ENCODE measurements around the gene CENPM.

Gene CENPM

DNA sequence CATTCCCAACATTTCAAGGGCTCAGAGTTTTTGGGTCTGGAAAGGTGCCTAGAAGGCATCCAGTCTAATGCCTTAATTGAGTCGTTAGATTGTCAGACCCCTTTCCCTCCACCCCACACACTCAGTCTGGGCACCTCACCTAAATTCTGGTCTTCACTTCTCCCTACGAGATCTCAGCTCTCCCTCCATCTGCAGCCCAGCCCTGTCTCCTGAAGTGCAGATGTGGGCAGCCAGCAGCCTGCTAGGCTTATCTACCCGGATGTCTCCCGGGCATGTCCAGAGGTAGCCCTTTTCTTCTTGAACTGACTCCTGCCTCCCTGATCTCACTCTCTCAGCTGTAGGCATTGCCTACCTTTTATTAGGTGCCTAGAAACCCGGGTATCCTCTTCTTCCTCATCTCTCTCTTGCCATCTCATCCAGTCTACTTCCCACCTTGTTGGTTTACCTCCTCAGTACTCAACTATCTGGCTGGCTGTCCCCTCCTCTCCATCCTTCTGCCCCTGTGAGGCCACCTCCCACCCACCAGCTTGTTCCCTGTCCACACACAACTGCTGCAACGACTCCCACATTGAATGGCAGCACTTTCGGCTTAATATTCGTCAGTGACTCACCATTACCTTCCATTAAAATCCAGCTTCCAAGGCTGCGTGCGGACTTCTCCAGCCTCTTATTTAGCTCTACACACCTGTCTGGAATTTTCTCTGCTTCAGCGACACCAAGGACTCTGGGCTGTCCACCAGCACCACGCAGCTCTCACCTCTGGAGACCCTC lies 28.5 kb upstream of the CENPM start:
- WGBS, result 85% methylated on average over 12 of the region's 12 CpGs
- Histone ChIP-seq H3K18ac (ENCODE audit: low read depth in 1 of 2, low read length in 2 of 2) (no peak overlapping the region), H2AFZ (ENCODE audit: low read depth, low read length) (no peak overlapping the region), H3K4ac (ENCODE audit: low read depth in 1 of 2, low read length in 2 of 2) (no peak overlapping the region), H3K23ac (ENCODE audit: low read length in 2 of 2) (no peak overlapping the region), H3K4me2 (ENCODE audit: low read length, poor library complexity, severe bottlenecking) (no peak overlapping the region), H2BK120ac (ENCODE audit: low read depth, low read length) (no peak overlapping the region), H3K27me3 (ENCODE audit: control insufficient read depth in 1 of 2, insufficient read depth in 1 of 2, low read length in 2 of 2) (peaks cover 65 to 79% of the 10 kb centered on the region in 2 experiments), H3K9me3 (ENCODE audit: control insufficient read depth, low read length) (no peaks in the 10 kb centered on the region), H3K36me3 (ENCODE audit: control insufficient read depth in 1 of 2, insufficient read depth in 2 of 2, low read depth in 1 of 2, low read length in 2 of 2) (no peaks in the 10 kb centered on the region), H2BK5ac (ENCODE audit: low read depth, low read length, poor library complexity, severe bottlenecking) (no peak overlapping the region), H2AK5ac (ENCODE audit: low read length, severe bottlenecking) (no peak overlapping the region), H3K4me1 (ENCODE audit: control insufficient read depth, insufficient read depth, low read depth, low read length) (peaks cover 9% of the 10 kb centered on the region), H4K91ac (ENCODE audit: low read length) (no peak overlapping the region), H3K79me1 (replicated peaks; ENCODE audit: low read length, poor library complexity, severe bottlenecking) (no peaks in the 10 kb centered on the region), H3K27ac (ENCODE audit: low read length, poor library complexity, severe bottlenecking) (no peak overlapping the region), H2BK15ac (ENCODE audit: low read depth, poor library complexity, severe bottlenecking) (no peak overlapping the region), H2BK12ac (ENCODE audit: low read length in 2 of 2) (no peak overlapping the region), H3K4me3 (ENCODE audit: insufficient read depth in 1 of 2, low read depth in 1 of 2, low read length in 2 of 2) (no peak overlapping the region), H3K14ac (ENCODE audit: low read length in 2 of 2) (no peak overlapping the region), H4K8ac (ENCODE audit: low read length) (no peak overlapping the region), H3K9ac (ENCODE audit: low read length) (no peak overlapping the region)
- DNase-seq, result no peak

DNA sequence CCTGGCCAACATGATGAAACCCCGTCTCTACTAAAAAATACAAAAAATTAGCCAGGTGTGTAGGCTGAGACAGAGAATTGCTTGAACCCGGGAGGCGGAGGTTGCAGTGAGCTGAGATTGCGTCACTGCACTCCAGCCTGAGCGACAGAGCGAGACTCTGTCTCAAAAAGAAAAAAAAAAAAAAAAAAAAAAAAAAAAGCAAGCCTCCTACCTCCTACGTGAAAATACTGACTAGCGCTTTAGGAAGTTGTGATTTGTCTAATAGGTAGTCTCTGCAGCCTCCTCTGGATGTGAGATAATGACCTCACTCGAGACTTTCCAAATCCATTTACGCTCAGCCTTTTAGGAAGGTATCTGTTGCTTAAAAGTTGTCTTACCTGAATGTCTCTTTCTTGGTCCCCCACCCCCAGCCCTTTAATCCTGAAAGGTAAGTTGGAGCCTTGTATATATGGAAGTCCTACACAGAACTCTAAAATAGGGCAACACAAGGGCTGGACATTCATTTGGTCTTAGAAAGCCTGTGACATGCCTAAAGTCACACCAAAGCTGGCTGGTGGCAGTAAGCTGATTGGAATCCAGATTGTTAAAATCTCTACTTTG lies 27.8 kb upstream of the CENPM start:
- Histone ChIP-seq H2AFZ (ENCODE audit: low read depth, low read length) (no peak overlapping the region), H2BK5ac (ENCODE audit: low read depth, low read length, poor library complexity, severe bottlenecking) (no peak overlapping the region), H2AK5ac (ENCODE audit: low read length, severe bottlenecking) (no peak overlapping the region), H2BK15ac (ENCODE audit: low read depth, poor library complexity, severe bottlenecking) (no peak overlapping the region), H3K9ac (ENCODE audit: low read length) (no peak overlapping the region), H3K14ac (ENCODE audit: low read length in 2 of 2) (no peak overlapping the region), H4K91ac (ENCODE audit: low read length) (no peak overlapping the region), H4K8ac (ENCODE audit: low read length) (no peak overlapping the region), H3K27ac (ENCODE audit: low read length, poor library complexity, severe bottlenecking) (no peak overlapping the region), H3K79me1 (replicated peaks; ENCODE audit: low read length, poor library complexity, severe bottlenecking) (no peaks in the 10 kb centered on the region), H2BK12ac (ENCODE audit: low read length in 2 of 2) (no peak overlapping the region), H3K36me3 (ENCODE audit: control insufficient read depth in 1 of 2, insufficient read depth in 2 of 2, low read depth in 1 of 2, low read length in 2 of 2) (no peaks in the 10 kb centered on the region), H3K4me2 (ENCODE audit: low read length, poor library complexity, severe bottlenecking) (no peak overlapping the region), H3K4ac (ENCODE audit: low read depth in 1 of 2, low read length in 2 of 2) (no peak overlapping the region), H3K4me3 (ENCODE audit: insufficient read depth in 1 of 2, low read depth in 1 of 2, low read length in 2 of 2) (no peak overlapping the region), H3K23ac (ENCODE audit: low read length in 2 of 2) (no peak overlapping the region), H3K4me1 (ENCODE audit: control insufficient read depth, insufficient read depth, low read depth, low read length) (peaks cover 9% of the 10 kb centered on the region), H3K27me3 (ENCODE audit: control insufficient read depth in 1 of 2, insufficient read depth in 1 of 2, low read length in 2 of 2) (peaks cover 66 to 84% of the 10 kb centered on the region in 2 experiments), H3K9me3 (ENCODE audit: control insufficient read depth, low read length) (no peaks in the 10 kb centered on the region), H3K18ac (ENCODE audit: low read depth in 1 of 2, low read length in 2 of 2) (no peak overlapping the region), H2BK120ac (ENCODE audit: low read depth, low read length) (no peak overlapping the region)
- WGBS, result 80% methylated on average over 6 of the region's 10 CpGs
- no peak for DNase-seq

DNA sequence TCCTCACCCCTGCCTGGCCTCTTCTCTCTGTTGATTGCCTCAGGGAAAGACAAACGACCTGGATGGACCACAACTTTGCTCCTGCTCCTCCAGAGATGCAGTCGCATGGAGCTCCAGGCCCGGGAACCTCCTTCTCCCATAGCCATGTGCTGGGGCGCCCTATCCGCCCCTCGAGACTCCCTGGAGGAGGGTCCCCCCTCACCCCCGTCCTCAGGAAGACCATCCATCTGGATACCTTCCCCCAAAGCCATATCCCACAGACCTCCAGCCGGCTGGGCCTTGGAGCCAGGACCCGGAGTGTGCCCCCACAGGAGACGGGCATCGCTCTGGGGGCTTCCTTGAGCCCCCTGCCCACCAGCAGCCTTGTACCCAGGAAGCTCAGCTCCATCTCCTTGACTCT lies 24.5 kb upstream of the CENPM start:
- Histone ChIP-seq H3K4me3 (ENCODE audit: insufficient read depth in 1 of 2, low read depth in 1 of 2, low read length in 2 of 2) (no peak overlapping the region), H2BK5ac (ENCODE audit: low read depth, low read length, poor library complexity, severe bottlenecking) (no peak overlapping the region), H3K4me2 (ENCODE audit: low read length, poor library complexity, severe bottlenecking) (no peak overlapping the region), H3K79me1 (replicated peaks; ENCODE audit: low read length, poor library complexity, severe bottlenecking) (no peaks in the 10 kb centered on the region), H3K23ac (ENCODE audit: low read length in 2 of 2) (no peak overlapping the region), H3K36me3 (ENCODE audit: control insufficient read depth in 1 of 2, insufficient read depth in 2 of 2, low read depth in 1 of 2, low read length in 2 of 2) (no peaks in the 10 kb centered on the region), H2BK12ac (ENCODE audit: low read length in 2 of 2) (no peak overlapping the region), H4K8ac (ENCODE audit: low read length) (no peak overlapping the region), H3K27ac (ENCODE audit: low read length, poor library complexity, severe bottlenecking) (no peak overlapping the region), H3K27me3 (ENCODE audit: control insufficient read depth in 1 of 2, insufficient read depth in 1 of 2, low read length in 2 of 2) (peaks cover 45 to 68% of the 10 kb centered on the region in 2 experiments), H2BK15ac (ENCODE audit: low read depth, poor library complexity, severe bottlenecking) (no peak overlapping the region), H3K18ac (ENCODE audit: low read depth in 1 of 2, low read length in 2 of 2) (no peak overlapping the region), H2AFZ (ENCODE audit: low read depth, low read length) (no peak overlapping the region), H3K9ac (ENCODE audit: low read length) (no peak overlapping the region), H3K4me1 (ENCODE audit: control insufficient read depth, insufficient read depth, low read depth, low read length) (peaks cover 4% of the 10 kb centered on the region), H3K14ac (ENCODE audit: low read length in 2 of 2) (no peak overlapping the region), H2AK5ac (ENCODE audit: low read length, severe bottlenecking) (no peak overlapping the region), H3K9me3 (ENCODE audit: control insufficient read depth, low read length) (no peaks in the 10 kb centered on the region), H4K91ac (ENCODE audit: low read length) (no peak overlapping the region), H2BK120ac (ENCODE audit: low read depth, low read length) (no peak overlapping the region), H3K4ac (ENCODE audit: low read depth in 1 of 2, low read length in 2 of 2) (no peak overlapping the region)
- no peak for DNase-seq
- WGBS, result 75% methylated on average over 11 of the region's 11 CpGs

DNA sequence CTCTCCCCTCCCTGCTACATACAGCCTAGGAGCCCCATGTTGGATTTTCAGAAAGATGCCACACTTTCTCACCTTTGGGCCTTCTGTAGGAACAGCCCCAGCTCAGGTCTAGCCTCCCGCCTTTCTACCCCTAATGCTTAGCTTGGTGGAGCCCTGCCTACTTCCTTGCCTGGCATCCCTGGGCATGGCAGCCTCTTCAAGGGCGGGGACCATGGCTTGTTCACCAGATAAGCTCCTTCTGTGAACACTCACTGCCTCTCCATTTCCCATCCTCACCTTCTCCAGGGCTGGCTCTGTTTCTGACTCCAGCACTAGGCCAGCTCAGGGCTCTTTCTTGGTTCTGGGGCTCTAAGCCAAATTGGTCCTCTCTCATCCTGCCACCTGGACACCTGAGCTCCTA lies 23.6 kb upstream of the CENPM start:
- Histone ChIP-seq H2BK15ac (ENCODE audit: low read depth, poor library complexity, severe bottlenecking) (no peak overlapping the region), H2AFZ (ENCODE audit: low read depth, low read length) (no peak overlapping the region), H4K8ac (ENCODE audit: low read length) (no peak overlapping the region), H3K9ac (ENCODE audit: low read length) (no peak overlapping the region), H3K36me3 (ENCODE audit: control insufficient read depth in 1 of 2, insufficient read depth in 2 of 2, low read depth in 1 of 2, low read length in 2 of 2) (no peaks in the 10 kb centered on the region), H3K4ac (ENCODE audit: low read depth in 1 of 2, low read length in 2 of 2) (no peak overlapping the region), H3K14ac (ENCODE audit: low read length in 2 of 2) (no peak overlapping the region), H3K4me2 (ENCODE audit: low read length, poor library complexity, severe bottlenecking) (no peak overlapping the region), H2BK120ac (ENCODE audit: low read depth, low read length) (no peak overlapping the region), H3K79me1 (replicated peaks; ENCODE audit: low read length, poor library complexity, severe bottlenecking) (no peaks in the 10 kb centered on the region), H3K27me3 (ENCODE audit: control insufficient read depth in 1 of 2, insufficient read depth in 1 of 2, low read length in 2 of 2) (peaks cover 38 to 60% of the 10 kb centered on the region in 2 experiments), H2BK12ac (ENCODE audit: low read length in 2 of 2) (no peak overlapping the region), H2AK5ac (ENCODE audit: low read length, severe bottlenecking) (no peak overlapping the region), H3K23ac (ENCODE audit: low read length in 2 of 2) (no peak overlapping the region), H3K27ac (ENCODE audit: low read length, poor library complexity, severe bottlenecking) (no peak overlapping the region), H3K4me1 (ENCODE audit: control insufficient read depth, insufficient read depth, low read depth, low read length) (peaks cover 2% of the 10 kb centered on the region), H3K4me3 (ENCODE audit: insufficient read depth in 1 of 2, low read depth in 1 of 2, low read length in 2 of 2) (no peak overlapping the region), H3K18ac (ENCODE audit: low read depth in 1 of 2, low read length in 2 of 2) (no peak overlapping the region), H2BK5ac (ENCODE audit: low read depth, low read length, poor library complexity, severe bottlenecking) (no peak overlapping the region), H3K9me3 (ENCODE audit: control insufficient read depth, low read length) (no peaks in the 10 kb centered on the region), H4K91ac (ENCODE audit: low read length) (no peak overlapping the region)
- DNase-seq, result no peak
- 61% methylated on average over 2 of the region's 2 CpGs for WGBS

Data from mesenchymal stem cell (in vitro differentiated cells and primary cell).